ENCODE data around the gene TMEM135. TPM values are rescaled to one million over a fixed set of nuclear protein-coding genes. Genes with fewer than 3 reads are reported as not detected.
"Not testable (repeated sequence)": the region's sequence is repeated elsewhere in the genome, so short reads cannot be mapped to it uniquely, and the experiment has no call there.

The TMEM135 gene
- total RNA-seq, 6 experiments from 2014 or later: 12.2 to 27.9 (median 18.8) TPM

DNA sequence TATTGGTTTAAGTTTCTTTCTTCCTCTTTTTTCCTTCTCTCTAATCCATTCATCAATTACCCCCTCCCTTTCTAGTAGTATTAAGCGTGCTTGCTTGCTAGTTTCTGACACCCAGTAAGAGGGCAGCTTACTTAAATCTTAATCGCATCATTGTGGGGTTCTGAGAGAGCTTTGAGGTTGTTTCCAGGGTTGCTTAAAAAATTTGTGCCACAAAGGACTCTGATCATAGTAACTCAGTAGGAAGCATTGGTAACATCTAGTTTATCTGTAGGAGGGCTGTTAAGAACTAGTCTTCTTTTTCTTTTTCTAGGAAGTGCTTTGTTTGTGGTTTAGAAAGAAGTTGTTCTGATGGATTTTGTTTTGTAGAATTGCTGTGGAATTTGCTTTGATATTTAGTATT is 45.3 kb downstream of the TMEM135 start:
- Histone ChIP-seq H3K27ac (no peak overlapping the region), H3K36me3 (no peaks in the 10 kb centered on the region), H3K27me3 (no peaks in the 10 kb centered on the region), H3K4me3 (no peak overlapping the region), H3K4me1 (peaks cover 0 to 5% (median 0%) of the 10 kb centered on the region in 4 donors), H3K9me3 (no peaks in the 10 kb centered on the region)
- no peak for ATAC-seq
- no peak for TF ChIP-seq POLR2A (IDR thresholded peaks at IDR 0.05)
- TF ChIP-seq, protein P1, sequence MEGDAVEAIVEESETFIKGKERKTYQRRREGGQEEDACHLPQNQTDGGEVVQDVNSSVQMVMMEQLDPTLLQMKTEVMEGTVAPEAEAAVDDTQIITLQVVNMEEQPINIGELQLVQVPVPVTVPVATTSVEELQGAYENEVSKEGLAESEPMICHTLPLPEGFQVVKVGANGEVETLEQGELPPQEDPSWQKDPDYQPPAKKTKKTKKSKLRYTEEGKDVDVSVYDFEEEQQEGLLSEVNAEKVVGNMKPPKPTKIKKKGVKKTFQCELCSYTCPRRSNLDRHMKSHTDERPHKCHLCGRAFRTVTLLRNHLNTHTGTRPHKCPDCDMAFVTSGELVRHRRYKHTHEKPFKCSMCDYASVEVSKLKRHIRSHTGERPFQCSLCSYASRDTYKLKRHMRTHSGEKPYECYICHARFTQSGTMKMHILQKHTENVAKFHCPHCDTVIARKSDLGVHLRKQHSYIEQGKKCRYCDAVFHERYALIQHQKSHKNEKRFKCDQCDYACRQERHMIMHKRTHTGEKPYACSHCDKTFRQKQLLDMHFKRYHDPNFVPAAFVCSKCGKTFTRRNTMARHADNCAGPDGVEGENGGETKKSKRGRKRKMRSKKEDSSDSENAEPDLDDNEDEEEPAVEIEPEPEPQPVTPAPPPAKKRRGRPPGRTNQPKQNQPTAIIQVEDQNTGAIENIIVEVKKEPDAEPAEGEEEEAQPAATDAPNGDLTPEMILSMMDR (IDR thresholded peaks at IDR 0.05): no peak
- intact Hi-C loops (cut with DNase I): no loop called here
- 81% methylated on average over 2 of the region's 2 CpGs for WGBS (ENCODE audit: insufficient coverage, low coverage, low lambda C conversion rate, missing lambda C conversion rate)
- DNase-seq: no peak

DNA sequence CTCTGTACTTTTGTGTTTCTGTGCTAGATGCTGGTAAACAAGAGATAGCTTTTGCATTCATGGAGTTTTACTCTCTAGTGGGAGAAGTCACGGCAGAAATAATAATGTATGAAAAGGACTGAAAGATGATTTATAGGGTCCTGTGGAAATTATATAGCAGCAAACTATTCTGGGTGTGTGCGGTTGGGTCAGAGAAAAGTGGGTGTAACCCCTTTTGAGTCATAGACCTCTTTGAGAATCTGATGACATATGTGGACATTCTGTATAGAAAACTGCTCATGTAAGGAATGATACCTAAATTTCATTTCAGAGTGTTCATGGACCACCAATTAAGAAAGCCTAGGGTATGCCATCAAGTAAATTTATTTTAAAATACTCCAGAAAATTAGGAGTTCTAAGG is 54.4 kb downstream of the TMEM135 start:
- Histone ChIP-seq H3K4me1 (no peaks in the 10 kb centered on the region), H3K27me3 (no peaks in the 10 kb centered on the region), H3K27ac (no peak overlapping the region), H3K9me3 (no peaks in the 10 kb centered on the region), H3K36me3 (no peaks in the 10 kb centered on the region), H3K4me3 (no peak overlapping the region)
- intact Hi-C loops (cut with DNase I): no loop called here
- ATAC-seq (no peak), DNase-seq (no peak)
- 100% methylated on average over 2 of the region's 2 CpGs for WGBS (ENCODE audit: insufficient coverage, low coverage, low lambda C conversion rate, missing lambda C conversion rate)
- TF ChIP-seq POLR2A (IDR thresholded peaks at IDR 0.05): no peak
- TF ChIP-seq, protein P1 (IDR thresholded peaks at IDR 0.05): no peak

DNA sequence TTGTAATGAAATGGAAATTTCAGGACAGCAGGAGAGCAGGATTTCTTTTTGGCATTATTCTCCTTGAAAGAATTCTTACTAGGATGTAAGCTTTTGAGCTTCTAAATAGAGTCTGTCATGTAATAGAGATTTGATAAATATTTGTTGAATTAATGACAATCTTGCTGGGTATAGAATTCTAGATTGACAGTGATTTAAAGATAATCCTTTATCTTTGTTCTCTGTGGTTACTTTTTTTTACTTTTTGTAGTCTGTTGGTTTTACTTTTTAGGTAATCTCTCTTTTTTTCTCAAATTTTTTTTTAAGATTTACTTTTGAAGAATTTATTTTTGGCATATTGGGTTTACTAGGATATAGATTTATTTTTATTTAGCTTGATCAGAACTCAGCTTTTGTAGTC is 54.8 kb downstream of the TMEM135 start:
- DNase-seq (no peak), ATAC-seq (no peak)
- H3K36me3 ChIP-seq: no peaks in the 10 kb centered on the region
- no peak overlapping the region for H3K4me3 ChIP-seq
- H3K27me3 ChIP-seq: no peaks in the 10 kb centered on the region
- intact Hi-C loops (cut with DNase I): no loop called here
- H3K9me3 ChIP-seq: no peaks in the 10 kb centered on the region
- TF ChIP-seq, protein P1 (IDR thresholded peaks at IDR 0.05): no peak
- H3K27ac ChIP-seq: no peak overlapping the region
- no peaks in the 10 kb centered on the region for H3K4me1 ChIP-seq

DNA sequence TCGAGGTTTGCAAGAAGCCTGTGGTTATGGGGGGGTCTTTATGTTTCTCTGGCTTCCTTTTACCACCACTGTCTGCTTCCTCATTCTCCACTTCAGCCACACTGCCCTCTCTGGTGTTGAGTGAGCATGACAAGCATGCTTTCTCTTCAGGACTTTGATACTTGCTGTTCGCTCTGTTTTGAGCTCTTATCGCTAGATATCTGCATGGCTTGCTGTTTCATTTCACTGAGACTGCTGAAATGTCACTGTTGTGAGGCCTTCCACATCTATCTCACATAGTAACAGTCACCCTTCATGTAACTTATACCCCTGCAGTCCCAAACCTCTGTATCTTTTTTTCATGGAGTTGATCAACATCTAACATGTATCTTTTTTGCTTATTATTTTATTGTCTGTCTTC is 59.8 kb downstream of the TMEM135 start:
- intact Hi-C loops (cut with DNase I): no loop called here
- DNase-seq: peak in 2 of 3 donors; percentile 33 to 67
- H3K4me1 ChIP-seq: peaks cover 0 to 7% (median 0%) of the 10 kb centered on the region in 4 donors
- H3K9me3 ChIP-seq: no peaks in the 10 kb centered on the region
- no peaks in the 10 kb centered on the region for H3K36me3 ChIP-seq
- no peak overlapping the region for H3K27ac ChIP-seq
- TF ChIP-seq, protein P1 (IDR thresholded peaks at IDR 0.05): peak; percentile 66 to 80 (median 74)
- TF ChIP-seq POLR2A (IDR thresholded peaks at IDR 0.05): no peak
- H3K4me3 ChIP-seq: no peak overlapping the region
- 8% methylated on average over 3 of the region's 3 CpGs for WGBS (ENCODE audit: insufficient coverage, low coverage, low lambda C conversion rate, missing lambda C conversion rate)
- peak; percentile 100 for ATAC-seq
- H3K27me3 ChIP-seq: no peaks in the 10 kb centered on the region

DNA sequence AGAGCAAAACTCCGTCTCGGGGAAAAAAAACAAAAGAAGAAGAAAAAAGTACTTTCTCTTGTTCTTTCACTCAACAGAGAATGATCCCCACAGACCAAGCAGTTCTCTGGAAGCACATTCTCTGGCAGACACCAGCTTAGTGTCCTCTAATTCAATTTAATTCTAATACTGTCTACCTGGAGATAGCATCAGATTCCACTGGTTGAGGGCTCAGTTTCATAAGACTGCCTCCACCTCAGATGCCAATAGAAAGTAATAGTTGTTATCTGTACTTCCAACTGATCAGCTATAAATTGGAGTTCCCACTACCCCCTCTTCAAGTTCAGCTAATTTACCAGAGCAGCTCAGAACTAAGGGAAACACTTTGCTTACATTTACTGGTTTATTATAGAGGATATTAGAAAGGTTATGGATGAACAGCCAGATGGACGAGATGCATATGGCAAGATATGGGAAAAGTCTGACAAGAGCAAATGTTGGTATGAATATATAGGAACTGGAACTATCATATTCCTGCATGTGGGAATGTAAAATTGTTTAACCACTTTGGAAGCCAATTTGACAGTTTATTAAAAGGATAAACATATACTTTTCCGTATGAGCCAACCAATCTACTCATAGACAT is 64.3 kb downstream of the TMEM135 start:
- H3K4me3 ChIP-seq: no peak overlapping the region
- H3K27me3 ChIP-seq: no peaks in the 10 kb centered on the region
- ATAC-seq: no peak
- no peaks in the 10 kb centered on the region for H3K9me3 ChIP-seq
- no peaks in the 10 kb centered on the region for H3K36me3 ChIP-seq
- WGBS (ENCODE audit: insufficient coverage, low coverage, low lambda C conversion rate, missing lambda C conversion rate): 92% methylated on average over 4 of the region's 4 CpGs
- intact Hi-C loops (cut with DNase I): no loop called here
- TF ChIP-seq, protein P1 (IDR thresholded peaks at IDR 0.05): no peak
- TF ChIP-seq POLR2A (IDR thresholded peaks at IDR 0.05): no peak
- DNase-seq: no peak
- H3K27ac ChIP-seq: no peak overlapping the region
- peaks cover 0 to 7% (median 0%) of the 10 kb centered on the region in 4 donors for H3K4me1 ChIP-seq

DNA sequence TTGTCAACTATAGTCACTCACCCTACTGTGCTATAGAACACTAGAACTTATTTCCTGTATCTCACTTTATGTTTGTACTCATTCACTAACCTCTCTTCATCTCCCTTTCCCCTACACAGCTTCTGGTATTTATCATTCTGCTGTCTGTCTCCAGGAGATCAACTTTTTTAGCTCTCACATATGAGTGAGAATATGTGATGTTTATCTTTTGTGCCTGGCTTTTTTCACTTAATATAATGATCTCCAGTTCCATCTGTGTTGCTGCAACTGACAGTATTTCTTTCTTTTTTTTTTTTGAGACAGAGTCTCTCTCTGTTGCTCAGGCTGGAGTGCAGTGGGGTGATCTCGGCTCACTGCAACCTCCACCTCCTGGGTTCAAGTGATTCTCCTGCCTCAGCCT is 68.1 kb downstream of the TMEM135 start:
- H3K27ac ChIP-seq; ATAC-seq; H3K9me3 ChIP-seq; H3K4me1 ChIP-seq; H3K27me3 ChIP-seq; H3K36me3 ChIP-seq; intact Hi-C loops (cut with DNase I); H3K4me3 ChIP-seq; DNase-seq: not testable (repeated sequence)
- no CpG with 5 or more reads among the region's 1 CpG for WGBS (ENCODE audit: insufficient coverage, low coverage, low lambda C conversion rate, missing lambda C conversion rate)

DNA sequence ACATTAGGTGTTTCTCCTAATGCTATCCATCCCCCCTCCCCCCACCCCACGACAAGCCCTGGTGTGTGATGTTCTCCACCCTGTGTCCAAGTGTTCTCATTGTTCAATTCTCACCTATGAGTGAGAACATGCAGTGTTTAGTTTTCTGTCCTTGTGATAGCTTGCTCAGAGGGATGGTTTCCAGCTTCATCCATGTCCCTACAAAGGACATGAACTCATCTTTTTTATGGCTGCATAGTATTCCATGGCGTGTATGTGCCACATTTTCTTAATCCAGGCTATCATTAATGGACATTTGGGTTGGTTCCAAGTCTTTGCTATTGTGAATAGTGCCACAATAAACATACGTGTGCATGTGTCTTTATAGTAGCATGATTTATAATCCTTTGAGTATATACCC is 69.6 kb downstream of the TMEM135 start:
- H3K9me3 ChIP-seq; DNase-seq; intact Hi-C loops (cut with DNase I); H3K27me3 ChIP-seq; ATAC-seq; H3K4me1 ChIP-seq; H3K4me3 ChIP-seq; H3K27ac ChIP-seq; H3K36me3 ChIP-seq: not testable (repeated sequence)
- WGBS (ENCODE audit: insufficient coverage, low coverage, low lambda C conversion rate, missing lambda C conversion rate): 100% methylated on average over 1 of the region's 3 CpGs

All from right lobe of liver (tissue), 6 donors.